Measurements from ENCODE around the gene KLC4. TPM values are rescaled to one million over a fixed set of nuclear protein-coding genes. Genes with fewer than 3 reads are reported as not detected.

Gene KLC4
- total and polyA plus RNA-seq, 9 of the 15 experiments (the other 6 are each of a cell fraction or from before 2014, with no cell fraction given): 1.7 to 16.2 (median 7.7) TPM

DNA sequence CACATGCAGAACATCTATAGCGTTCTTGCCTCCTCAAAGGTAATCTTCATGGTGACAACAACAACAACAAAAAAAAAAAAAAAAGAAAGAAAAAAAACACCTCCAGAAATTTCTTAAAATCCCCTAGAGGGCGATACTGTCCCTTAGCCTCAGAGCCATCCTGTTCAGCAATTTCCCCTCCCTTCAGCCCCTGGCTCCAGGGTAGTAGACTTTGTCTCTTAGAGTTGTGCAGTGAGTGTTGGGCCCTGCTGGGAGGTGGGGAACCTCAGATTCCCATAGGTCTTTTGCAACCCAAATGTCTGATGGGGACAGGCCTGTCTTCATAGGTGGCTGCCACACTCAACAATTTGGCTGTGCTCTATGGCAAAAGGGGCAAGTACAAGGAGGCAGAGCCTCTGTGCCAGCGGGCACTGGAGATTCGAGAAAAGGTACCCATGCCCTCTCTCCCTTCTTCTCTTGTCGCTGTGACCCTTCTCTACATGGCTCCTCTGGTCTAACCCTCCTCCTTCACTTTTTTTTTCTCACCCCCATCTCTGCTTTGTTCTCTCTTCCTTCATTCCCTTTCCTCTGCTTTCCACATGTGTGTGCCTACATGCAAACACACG is 10.7 kb downstream of the KLC4 start (continued):
- TF ChIP-seq SNIP1 (IDR thresholded peaks at IDR 0.05; ENCODE audit: low read depth) (no peak), CREB1 (IDR thresholded peaks at IDR 0.05) (no peak), CREB1 (CRISPR knock-in tag; IDR thresholded peaks at IDR 0.05) (no peak), ETV5 (CRISPR knock-in tag; IDR thresholded peaks at IDR 0.05; ENCODE audit: low read depth) (no peak), ASH1L (IDR thresholded peaks at IDR 0.05; ENCODE audit: borderline replicate concordance, low read depth, partially characterized antibody) (no peak), NBN (IDR thresholded peaks at IDR 0.05; ENCODE audit: low read depth) (0 out of 2 replicates have a peak, but pooled peaks have one; percentile 36), HSF4 (CRISPR knock-in tag; IDR thresholded peaks at IDR 0.05; ENCODE audit: borderline replicate concordance) (no peak), RCOR1 (IDR thresholded peaks at IDR 0.05; ENCODE audit: borderline replicate concordance in 1 of 2, low read depth in 2 of 2, low read length in 2 of 2) (no peak), KLF6 (CRISPR knock-in tag; IDR thresholded peaks at IDR 0.05; ENCODE audit: borderline replicate concordance) (no peak), BHLHE40 (IDR thresholded peaks at IDR 0.05; ENCODE audit: low read length) (no peak), RB1 (IDR thresholded peaks at IDR 0.05; ENCODE audit: low read depth) (0 out of 2 replicates have a peak, but pooled peaks have one; percentile 13), ZNF232 (CRISPR knock-in tag; IDR thresholded peaks at IDR 0.05) (no peak), GTF2F1 (IDR thresholded peaks at IDR 0.05; ENCODE audit: low read depth, low read length) (no peak)
- TF ChIP-seq, protein P1, sequence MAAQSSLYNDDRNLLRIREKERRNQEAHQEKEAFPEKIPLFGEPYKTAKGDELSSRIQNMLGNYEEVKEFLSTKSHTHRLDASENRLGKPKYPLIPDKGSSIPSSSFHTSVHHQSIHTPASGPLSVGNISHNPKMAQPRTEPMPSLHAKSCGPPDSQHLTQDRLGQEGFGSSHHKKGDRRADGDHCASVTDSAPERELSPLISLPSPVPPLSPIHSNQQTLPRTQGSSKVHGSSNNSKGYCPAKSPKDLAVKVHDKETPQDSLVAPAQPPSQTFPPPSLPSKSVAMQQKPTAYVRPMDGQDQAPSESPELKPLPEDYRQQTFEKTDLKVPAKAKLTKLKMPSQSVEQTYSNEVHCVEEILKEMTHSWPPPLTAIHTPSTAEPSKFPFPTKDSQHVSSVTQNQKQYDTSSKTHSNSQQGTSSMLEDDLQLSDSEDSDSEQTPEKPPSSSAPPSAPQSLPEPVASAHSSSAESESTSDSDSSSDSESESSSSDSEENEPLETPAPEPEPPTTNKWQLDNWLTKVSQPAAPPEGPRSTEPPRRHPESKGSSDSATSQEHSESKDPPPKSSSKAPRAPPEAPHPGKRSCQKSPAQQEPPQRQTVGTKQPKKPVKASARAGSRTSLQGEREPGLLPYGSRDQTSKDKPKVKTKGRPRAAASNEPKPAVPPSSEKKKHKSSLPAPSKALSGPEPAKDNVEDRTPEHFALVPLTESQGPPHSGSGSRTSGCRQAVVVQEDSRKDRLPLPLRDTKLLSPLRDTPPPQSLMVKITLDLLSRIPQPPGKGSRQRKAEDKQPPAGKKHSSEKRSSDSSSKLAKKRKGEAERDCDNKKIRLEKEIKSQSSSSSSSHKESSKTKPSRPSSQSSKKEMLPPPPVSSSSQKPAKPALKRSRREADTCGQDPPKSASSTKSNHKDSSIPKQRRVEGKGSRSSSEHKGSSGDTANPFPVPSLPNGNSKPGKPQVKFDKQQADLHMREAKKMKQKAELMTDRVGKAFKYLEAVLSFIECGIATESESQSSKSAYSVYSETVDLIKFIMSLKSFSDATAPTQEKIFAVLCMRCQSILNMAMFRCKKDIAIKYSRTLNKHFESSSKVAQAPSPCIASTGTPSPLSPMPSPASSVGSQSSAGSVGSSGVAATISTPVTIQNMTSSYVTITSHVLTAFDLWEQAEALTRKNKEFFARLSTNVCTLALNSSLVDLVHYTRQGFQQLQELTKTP (IDR thresholded peaks at IDR 0.05; ENCODE audit: low read depth in 1 of 2, partially characterized antibody in 2 of 2): no peak
- TF ChIP-seq, protein P2, sequence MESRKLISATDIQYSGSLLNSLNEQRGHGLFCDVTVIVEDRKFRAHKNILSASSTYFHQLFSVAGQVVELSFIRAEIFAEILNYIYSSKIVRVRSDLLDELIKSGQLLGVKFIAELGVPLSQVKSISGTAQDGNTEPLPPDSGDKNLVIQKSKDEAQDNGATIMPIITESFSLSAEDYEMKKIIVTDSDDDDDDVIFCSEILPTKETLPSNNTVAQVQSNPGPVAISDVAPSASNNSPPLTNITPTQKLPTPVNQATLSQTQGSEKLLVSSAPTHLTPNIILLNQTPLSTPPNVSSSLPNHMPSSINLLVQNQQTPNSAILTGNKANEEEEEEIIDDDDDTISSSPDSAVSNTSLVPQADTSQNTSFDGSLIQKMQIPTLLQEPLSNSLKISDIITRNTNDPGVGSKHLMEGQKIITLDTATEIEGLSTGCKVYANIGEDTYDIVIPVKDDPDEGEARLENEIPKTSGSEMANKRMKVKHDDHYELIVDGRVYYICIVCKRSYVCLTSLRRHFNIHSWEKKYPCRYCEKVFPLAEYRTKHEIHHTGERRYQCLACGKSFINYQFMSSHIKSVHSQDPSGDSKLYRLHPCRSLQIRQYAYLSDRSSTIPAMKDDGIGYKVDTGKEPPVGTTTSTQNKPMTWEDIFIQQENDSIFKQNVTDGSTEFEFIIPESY (CRISPR knock-in tag; IDR thresholded peaks at IDR 0.05): no peak
- TF ChIP-seq, protein P3, sequence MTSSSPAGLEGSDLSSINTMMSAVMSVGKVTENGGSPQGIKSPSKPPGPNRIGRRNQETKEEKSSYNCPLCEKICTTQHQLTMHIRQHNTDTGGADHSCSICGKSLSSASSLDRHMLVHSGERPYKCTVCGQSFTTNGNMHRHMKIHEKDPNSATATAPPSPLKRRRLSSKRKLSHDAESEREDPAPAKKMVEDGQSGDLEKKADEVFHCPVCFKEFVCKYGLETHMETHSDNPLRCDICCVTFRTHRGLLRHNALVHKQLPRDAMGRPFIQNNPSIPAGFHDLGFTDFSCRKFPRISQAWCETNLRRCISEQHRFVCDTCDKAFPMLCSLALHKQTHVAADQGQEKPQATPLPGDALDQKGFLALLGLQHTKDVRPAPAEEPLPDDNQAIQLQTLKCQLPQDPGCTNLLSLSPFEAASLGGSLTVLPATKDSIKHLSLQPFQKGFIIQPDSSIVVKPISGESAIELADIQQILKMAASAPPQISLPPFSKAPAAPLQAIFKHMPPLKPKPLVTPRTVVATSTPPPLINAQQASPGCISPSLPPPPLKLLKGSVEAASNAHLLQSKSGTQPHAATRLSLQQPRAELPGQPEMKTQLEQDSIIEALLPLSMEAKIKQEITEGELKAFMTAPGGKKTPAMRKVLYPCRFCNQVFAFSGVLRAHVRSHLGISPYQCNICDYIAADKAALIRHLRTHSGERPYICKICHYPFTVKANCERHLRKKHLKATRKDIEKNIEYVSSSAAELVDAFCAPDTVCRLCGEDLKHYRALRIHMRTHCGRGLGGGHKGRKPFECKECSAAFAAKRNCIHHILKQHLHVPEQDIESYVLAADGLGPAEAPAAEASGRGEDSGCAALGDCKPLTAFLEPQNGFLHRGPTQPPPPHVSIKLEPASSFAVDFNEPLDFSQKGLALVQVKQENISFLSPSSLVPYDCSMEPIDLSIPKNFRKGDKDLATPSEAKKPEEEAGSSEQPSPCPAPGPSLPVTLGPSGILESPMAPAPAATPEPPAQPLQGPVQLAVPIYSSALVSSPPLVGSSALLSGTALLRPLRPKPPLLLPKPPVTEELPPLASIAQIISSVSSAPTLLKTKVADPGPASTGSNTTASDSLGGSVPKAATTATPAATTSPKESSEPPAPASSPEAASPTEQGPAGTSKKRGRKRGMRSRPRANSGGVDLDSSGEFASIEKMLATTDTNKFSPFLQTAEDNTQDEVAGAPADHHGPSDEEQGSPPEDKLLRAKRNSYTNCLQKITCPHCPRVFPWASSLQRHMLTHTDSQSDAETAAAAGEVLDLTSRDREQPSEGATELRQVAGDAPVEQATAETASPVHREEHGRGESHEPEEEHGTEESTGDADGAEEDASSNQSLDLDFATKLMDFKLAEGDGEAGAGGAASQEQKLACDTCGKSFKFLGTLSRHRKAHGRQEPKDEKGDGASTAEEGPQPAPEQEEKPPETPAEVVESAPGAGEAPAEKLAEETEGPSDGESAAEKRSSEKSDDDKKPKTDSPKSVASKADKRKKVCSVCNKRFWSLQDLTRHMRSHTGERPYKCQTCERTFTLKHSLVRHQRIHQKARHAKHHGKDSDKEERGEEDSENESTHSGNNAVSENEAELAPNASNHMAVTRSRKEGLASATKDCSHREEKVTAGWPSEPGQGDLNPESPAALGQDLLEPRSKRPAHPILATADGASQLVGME (CRISPR knock-in tag; IDR thresholded peaks at IDR 0.05): 0 out of 2 replicates have a peak, but pooled peaks have one; percentile 32
